GM12892 (cell line): ENCODE measurements around the gene TNRC18.

Source experiments
- DNase-seq: peaks from one replicate; pipeline ENCODE4 v3.0.0; 2011; ENCODE audit not compliant: insufficient read length
- FAIRE-seq: peaks from 2 replicates; lab custom pipeline; 2011; peaks lifted over from hg19 to GRCh38; lab: Jason Lieb, UNC
- POLR2A ChIP-seq: IDR thresholded peaks from 2 replicates; pipeline ENCODE4 v1.6.1; 2011; ENCODE audit warnings: low read depth, low read length, control low read depth
- POLR2AphosphoS5 ChIP-seq: IDR thresholded peaks from 2 replicates; pipeline ENCODE4 v1.6.1; 2011; ENCODE audit warnings: low read depth, low read length, control low read depth
- TAF1 ChIP-seq: IDR thresholded peaks from 2 replicates; pipeline ENCODE4 v1.6.1; 2011; ENCODE audit warnings: low read depth, mild to moderate bottlenecking, control low read depth, low read length, borderline replicate concordance

TNRC18 gene

GRCh38 chr7:5388273-5388901, 35.2 kb downstream of the TNRC18 start:
- FAIRE-seq (no peak), DNase-seq (peak; percentile 9)
- TF ChIP-seq POLR2A (no peak), POLR2AphosphoS5 (no peak)

DNA sequence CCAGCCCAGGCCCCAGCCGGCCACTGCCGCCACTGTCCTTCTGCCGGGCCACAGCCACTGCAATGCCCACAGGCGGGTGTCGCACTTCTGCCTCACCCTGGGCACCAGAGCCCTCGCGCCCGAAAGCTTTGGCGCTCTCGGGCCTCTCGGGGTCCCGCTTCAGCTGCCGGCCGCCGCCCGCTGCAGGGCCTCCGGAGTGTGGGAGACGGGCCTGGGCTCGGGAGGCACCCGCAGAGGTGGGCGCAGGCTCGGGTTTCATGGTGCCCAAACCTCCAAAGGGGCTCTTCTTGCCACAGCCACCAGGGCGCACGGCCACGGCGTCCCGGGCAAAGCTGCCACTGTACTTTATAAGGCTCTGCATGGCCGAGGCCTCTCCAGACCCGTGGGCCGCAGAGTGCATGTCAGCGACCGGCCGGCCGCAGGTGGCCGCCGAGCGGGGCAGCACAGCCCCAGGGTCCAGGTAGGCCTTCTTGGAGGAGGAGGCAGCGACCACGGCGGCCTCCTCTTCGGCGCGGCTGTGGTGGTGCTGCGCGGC, 35.9 kb downstream of the TNRC18 start:
- FAIRE-seq (no peak), DNase-seq (peak; percentile 21)
- TF ChIP-seq TAF1 (no peak), POLR2A (no peak), POLR2AphosphoS5 (no peak)

- TF ChIP-seq POLR2A (no peak), TAF1 (no peak), POLR2AphosphoS5 (no peak)
- DNase-seq (no peak), FAIRE-seq (no peak)
These were observed 39.0 kb downstream of the TNRC18 start for GRCh38 chr7:5384618-5385017.

DNA sequence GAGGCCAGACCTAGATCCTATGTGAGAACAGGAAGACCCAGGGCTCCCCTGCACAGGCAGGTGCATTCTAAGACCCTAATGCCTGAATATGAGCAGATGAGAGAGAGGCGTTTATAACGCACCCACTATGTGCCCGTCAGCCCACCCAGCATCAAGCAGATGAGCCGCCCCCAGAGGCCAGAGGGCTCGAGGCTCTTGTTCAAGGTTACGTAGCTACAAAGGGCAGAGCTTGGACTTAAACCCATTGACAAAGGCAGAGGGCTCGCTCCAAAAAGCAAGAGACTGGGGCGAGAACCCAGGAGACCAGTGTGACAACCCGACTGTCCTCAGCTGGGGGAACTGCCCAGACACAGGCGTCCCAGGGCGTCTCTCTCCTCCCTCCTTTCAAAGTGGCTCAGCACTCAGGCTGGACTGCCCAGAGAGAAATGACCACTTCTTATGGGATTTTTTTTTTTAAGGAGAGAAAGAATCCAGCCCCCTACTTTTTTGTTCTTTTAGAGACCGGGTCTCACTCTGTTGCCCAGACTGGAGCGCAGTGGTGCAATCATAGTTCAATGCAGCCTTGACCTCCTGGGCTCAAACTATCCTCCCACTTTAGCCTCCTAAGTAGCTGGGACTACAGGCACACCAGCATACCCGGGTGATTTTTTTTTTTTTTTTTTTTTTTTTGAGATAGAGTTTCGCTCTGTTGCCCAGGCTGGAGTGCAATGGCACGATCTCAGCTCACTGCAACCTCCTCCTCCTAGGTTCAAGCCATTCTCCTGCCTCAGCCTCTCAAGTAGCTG, 40.1 kb downstream of the TNRC18 start:
- FAIRE-seq = no peak
- no peak for DNase-seq
- TF ChIP-seq POLR2AphosphoS5 (no peak), POLR2A (no peak), TAF1 (no peak)

DNA sequence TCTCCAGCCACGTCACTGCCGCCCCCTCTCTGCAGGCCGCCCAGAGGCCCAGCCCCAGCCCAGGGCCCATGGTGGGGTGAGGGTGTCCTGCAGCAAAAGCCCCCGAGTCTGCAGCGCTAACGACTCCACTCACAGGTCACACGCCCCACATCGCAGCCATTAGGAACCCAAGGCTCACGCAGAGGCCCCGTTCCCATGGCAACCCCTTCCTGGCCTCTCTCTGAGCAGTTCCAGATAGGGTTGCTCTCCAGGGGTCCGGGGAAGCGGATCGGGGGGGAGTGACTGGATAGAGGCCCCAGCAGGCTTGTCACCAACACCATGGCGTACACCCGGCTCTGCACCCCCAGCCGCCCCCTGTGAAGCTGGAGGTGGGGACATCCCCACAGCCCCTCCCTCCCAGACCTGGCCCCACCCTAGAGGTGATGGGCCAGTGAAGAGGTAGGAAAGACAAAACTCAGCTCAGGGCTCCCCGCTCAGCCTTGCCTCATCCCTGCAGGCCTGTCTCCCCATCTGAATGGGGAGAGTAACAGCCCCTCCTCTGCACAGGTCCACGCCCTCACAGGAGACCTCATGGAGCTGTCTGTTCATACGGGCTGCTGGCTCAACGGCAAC, 41.2 kb downstream of the TNRC18 start:
- no peak for TF ChIP-seq POLR2A
- no peak for TF ChIP-seq TAF1
- no peak for TF ChIP-seq POLR2AphosphoS5
- FAIRE-seq (no peak), DNase-seq (no peak)

DNA sequence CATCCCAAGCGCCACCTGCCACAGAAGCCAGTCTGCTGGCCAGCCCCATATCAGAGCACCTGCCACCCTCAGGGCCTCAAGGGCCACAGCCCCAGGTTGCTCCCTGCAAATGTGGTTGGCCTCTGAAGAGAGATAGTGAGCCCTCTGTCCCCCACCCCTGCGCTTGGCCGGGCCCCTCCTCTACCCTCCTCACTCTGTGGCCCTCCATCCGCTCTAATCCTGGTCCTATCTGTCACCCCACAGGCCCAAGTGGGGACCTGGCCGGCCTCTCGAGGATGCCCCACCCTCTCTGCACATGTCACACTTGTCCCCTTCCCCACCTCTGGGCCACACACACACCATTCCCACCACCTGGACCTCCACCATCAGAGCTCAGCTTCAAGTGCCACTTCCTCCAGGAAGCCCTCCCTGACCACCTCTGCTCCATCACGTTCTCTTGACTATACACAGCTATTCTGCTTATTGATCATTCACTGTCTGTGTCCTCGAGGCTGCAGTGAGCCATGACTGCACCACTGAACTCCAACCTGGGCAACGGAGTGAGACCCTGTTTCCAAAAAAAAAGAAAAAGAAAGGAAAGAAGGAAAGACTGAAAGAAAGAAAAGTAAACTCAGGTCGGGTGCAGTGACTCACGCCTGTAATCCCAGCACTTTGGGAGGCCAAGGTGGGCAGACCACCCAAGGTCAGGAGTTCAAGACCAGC, 42.4 kb downstream of the TNRC18 start:
- no peak for DNase-seq
- no peak for FAIRE-seq
- TF ChIP-seq TAF1 = no peak
- no peak for TF ChIP-seq POLR2AphosphoS5
- no peak for TF ChIP-seq POLR2A

GRCh38 chr7:5380350-5381070, 43.1 kb downstream of the TNRC18 start:
- FAIRE-seq (no peak), DNase-seq (no peak)
- no peak for TF ChIP-seq POLR2A
- no peak for TF ChIP-seq POLR2AphosphoS5

DNA sequence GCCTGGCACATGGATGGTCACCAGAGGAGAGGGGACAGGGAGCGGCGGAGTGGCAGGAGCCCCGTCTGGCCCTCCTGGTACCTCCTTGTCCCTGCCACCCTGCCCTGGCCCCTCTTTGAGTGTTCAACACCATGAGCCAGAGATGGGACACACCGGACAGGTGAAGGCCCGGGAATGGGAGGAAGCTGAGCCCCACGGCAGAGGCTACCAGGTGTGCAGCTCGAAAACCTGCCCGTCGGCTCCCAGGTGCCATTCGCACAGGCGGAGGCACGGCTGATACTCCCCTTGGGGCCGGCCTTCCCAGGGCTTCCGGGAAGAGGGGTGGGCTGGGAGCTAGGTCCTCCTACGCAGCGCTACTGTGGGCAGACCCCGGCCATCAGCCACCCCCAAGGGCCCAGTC, 44.1 kb downstream of the TNRC18 start:
- TF ChIP-seq POLR2AphosphoS5 (no peak), POLR2A (no peak), TAF1 (no peak)
- no peak for DNase-seq
- no peak for FAIRE-seq

DNA sequence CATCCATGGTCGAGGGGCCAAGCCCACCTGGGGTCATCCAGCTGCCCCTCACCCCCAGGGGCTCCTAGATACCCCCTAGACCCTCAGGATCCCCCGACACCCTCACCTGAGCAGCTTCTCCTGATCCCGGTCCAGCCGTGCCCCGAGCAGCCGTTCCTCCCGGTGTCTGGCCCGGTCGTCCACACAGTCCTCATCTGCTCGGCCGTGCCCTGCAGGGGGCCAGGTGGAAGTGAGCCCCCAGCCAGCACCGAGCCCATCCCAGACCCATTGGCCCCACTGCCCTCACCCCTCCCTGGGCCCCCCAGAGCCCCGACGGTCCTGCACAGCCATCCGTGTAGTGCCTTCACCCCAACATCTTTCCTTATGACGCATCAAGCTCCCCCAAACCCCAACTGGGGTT, 45.8 kb downstream of the TNRC18 start:
- TF ChIP-seq POLR2AphosphoS5 = no peak
- TF ChIP-seq TAF1 = no peak
- TF ChIP-seq POLR2A = no peak
- FAIRE-seq (no peak), DNase-seq (no peak)

DNA sequence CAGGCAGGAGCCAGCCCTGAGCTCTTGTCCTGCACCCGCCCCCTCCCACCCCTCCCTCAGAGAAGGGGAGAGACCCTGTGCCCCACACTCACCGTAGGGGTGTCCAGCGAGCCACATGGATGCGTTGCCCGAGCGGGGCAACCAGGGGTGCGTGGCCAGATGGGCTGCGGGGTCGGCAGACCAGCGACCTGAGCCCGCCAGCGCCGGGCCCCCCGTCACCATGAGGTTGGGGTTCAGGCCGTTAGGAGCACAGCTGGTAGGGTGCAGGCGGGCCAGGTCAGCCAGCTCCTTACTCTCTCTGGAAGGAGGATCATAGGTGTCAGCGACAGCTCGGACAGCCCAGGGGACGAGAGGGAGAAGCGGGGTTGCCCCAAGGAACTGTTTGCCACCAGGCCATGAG, 46.4 kb downstream of the TNRC18 start:
- TF ChIP-seq TAF1 (no peak), POLR2AphosphoS5 (no peak), POLR2A (no peak)
- DNase-seq (no peak), FAIRE-seq (no peak)

DNA sequence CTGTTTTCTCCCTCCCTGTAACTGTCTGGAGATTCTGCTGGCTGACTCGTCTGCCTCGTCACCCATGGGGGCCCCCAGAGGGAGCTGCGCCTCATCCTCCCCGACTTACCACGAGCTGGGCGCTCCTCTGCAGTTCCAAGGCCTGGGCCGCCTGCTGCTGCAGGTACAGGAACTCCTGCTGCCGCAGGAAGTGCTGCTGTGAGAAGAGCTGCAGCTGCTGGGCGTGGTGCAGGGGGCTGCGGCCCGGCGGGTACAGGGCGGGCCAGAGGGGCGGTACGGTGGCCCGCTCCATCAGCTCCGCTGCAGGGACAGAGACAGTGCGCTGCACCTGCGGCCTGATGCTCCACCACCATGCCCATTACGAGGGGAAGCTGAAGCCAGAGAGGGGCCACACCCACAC, 47.7 kb downstream of the TNRC18 start:
- TF ChIP-seq TAF1 (no peak), POLR2AphosphoS5 (no peak)
- no peak for DNase-seq
- no peak for FAIRE-seq
